Peyer's patch (tissue), 4 donors: ENCODE measurements around the gene TPSD1.

Experiments used
- POLR2A ChIP-seq, 2 donors: fragments of 450-650 bp; IDR thresholded peaks; one replicate each; pipeline ENCODE4 v1.5.1; 2017; ENCODE audit warnings: antibody characterized with exemption in 2 of 2, mild to moderate bottlenecking in 2 of 2, moderate library complexity in 2 of 2
- TF ChIP-seq, protein P1 (sequence below), 6 experiments: fragments of 450-650 bp in 4 of 6; fragments of 200-600 bp in 2 of 6; sonication (generic) in 1 of 6; IDR thresholded peaks; one replicate each; pipeline ENCODE4 v1.5.1; 2017 to 2019; ENCODE audit warnings: antibody characterized with exemption in 6 of 6, mild to moderate bottlenecking in 3 of 6, moderate library complexity in 1 of 6

DNA sequence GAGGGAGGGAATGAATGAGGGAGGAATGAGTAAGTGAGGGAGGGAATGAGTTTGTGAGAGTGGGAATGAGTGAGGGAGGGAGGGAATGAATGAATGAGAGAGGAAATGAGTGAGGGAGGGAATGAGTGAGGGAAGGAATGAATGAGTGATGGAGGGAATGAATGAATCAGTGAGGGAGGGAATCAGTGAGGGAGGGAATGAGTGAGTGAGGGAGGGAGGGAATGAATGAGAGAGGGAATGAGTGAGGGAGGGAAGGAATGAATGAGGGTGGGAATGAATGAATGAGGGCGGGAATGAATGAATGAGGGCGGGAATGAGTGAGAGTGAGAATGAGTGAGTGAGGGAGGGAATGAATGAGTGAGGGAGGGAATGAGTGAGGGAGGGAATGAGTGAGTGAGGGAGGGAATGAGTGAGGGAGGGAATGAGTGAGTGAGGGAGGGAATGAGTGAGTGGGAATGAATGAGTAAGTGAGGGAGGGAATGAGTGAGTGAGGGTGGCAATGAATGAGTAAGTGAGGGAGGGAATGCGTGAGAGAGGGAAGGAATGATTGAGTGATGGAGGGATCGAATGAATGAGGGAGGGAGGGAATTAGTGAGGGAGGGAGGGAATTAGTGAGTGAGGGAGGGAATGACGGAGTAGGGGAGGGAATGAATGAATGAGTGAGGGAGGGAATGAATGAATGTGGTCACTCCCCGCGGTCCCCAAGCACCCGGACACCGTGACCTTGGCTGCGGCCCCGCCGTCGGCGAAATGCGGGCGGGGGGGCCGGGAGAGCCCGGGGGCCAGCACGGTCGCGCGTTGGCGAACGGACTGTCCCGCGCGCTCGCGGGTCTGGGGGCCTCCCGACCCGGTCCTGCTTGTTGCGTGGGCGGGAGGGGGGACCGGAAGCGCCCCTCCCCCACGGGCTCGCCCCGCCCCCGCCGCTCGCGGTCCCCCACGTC is 52.4 kb downstream of the TPSD1 start:
- no peak for TF ChIP-seq POLR2A (IDR thresholded peaks at IDR 0.05)
- TF ChIP-seq, protein P1, sequence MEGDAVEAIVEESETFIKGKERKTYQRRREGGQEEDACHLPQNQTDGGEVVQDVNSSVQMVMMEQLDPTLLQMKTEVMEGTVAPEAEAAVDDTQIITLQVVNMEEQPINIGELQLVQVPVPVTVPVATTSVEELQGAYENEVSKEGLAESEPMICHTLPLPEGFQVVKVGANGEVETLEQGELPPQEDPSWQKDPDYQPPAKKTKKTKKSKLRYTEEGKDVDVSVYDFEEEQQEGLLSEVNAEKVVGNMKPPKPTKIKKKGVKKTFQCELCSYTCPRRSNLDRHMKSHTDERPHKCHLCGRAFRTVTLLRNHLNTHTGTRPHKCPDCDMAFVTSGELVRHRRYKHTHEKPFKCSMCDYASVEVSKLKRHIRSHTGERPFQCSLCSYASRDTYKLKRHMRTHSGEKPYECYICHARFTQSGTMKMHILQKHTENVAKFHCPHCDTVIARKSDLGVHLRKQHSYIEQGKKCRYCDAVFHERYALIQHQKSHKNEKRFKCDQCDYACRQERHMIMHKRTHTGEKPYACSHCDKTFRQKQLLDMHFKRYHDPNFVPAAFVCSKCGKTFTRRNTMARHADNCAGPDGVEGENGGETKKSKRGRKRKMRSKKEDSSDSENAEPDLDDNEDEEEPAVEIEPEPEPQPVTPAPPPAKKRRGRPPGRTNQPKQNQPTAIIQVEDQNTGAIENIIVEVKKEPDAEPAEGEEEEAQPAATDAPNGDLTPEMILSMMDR (IDR thresholded peaks at IDR 0.05), result no peak
